Testis (tissue), 3 donors: ENCODE data around the gene CES4A. TPM values are rescaled to one million over a fixed set of nuclear protein-coding genes. Genes with fewer than 3 reads are reported as not detected.
A peak's percentile ranks its signal among the peaks of the same experiment; 100 is the strongest.

Experiments used
- DNase-seq: peaks from one replicate; pipeline ENCODE4 v3.0.0-alpha.2; 2019
- H3K27ac ChIP-seq, 2 donors: fragments of 200-600 bp; sonication (generic); one replicate each; pipeline ENCODE4 v1.5.1; 2019
- H3K27me3 ChIP-seq: fragments of 200-600 bp; sonication (generic); one replicate; pipeline ENCODE4 v1.5.1; 2019
- H3K36me3 ChIP-seq: fragments of 200-600 bp; sonication (generic); one replicate; pipeline ENCODE4 v1.5.1; 2017; ENCODE audit warnings: low read depth; ENCODE audit errors: missing control alignments
- H3K4me1 ChIP-seq: fragments of 200-600 bp; sonication (generic); one replicate; pipeline ENCODE4 v1.5.1; 2019
- H3K4me3 ChIP-seq, 2 donors: fragments of 200-600 bp; sonication (generic); one replicate each; pipeline ENCODE4 v1.5.1; 2017 to 2019
- H3K9me3 ChIP-seq: fragments of 200-600 bp; sonication (generic); one replicate; pipeline ENCODE4 v1.5.1; 2017
- POLR2A ChIP-seq: fragments of 450-650 bp; IDR thresholded peaks from one replicate; pipeline ENCODE4 v1.6.1; 2017; ENCODE audit warnings: antibody characterized with exemption, mild to moderate bottlenecking, moderate library complexity
- WGBS, 2 donors: methylation state at CpG; one replicate each; pipeline ENCODE4 v1.1.5; 2018; 5-methylcytosine and 5-hydroxymethylcytosine counted together
- intact Hi-C: fragments of 100-400 bp; cut with DNase I; formaldehyde crosslinking; loops from one replicate; pipeline ENCODE4 v1.15.1; 2023; ENCODE audit warnings: low total_unique reads
- polyA plus RNA-seq: library from polyadenylated mRNA; stranded (reverse); fragments of 350-450 nt; fragmentation: Illumina TruSeq; extraction: RNeasy Lipid Tissue Mini Kit (QIAGEN cat#74804); gene quantifications from one replicate; pipeline ENCODE4 v1.2.3, GENCODE V29; 2014; ENCODE audit warnings: low read depth, low replicate concordance; ENCODE audit not compliant: insufficient read depth
- total RNA-seq, 2 donors: library from RNA; depleted of rRNA; stranded (reverse); fragments of >200 nt; gene quantifications; one replicate each; pipeline ENCODE4 v1.2.3, GENCODE V29; 2016
- TF ChIP-seq, protein P1 (sequence below), 3 experiments: fragments of 450-650 bp in 2 of 3; fragments of 200-600 bp in 1 of 3; sonication (generic) in 1 of 3; IDR thresholded peaks; one replicate each; pipeline ENCODE4 v1.5.1; 2016 to 2019; ENCODE audit warnings: antibody characterized with exemption in 3 of 3, mild to moderate bottlenecking in 2 of 3, moderate library complexity in 1 of 3

Gene CES4A
- total and polyA plus RNA-seq, 3 donors from 2014 or later, result 12.2 to 25.0 (median 17.0) TPM

DNA sequence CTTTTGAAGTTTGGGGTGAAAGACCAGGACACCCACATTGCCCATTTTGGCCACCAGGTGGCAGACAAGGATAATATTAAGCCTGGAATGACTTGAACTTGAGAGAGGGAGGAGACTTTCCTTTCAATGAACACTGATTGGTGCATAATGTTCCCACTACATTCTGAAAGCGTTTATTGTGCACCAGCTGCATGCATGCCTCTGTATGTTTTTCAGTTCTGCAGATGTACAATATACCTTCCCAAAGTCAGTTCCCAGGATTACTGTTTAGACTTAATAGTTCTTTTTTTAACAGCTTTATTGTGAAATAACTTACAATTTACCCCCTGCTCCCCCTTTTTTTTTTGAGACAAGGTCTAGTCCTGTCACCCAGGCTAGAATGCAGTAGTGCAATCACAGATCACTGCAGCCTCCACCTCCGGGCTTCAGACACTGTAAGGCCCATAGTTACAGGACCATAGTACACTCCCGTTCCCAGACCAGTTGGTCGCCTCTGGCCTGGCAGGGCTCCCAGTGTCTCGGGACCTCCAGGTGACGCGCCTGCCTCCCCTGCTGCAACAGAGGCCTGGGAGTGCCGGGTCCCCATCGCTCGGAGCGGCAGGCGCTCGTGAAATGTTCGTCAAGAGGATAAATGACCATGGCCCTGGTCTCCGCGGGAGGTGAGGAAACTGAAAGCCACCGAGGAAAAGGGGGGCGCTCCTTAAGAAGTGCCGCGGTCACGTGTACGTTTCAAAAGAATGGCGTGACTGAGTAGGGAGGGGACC lies 40.9 kb upstream of the CES4A start:
- H3K4me3 ChIP-seq, result peak overlapping the region; percentile 31 to 56
- H3K9me3 ChIP-seq, result no peaks in the 10 kb centered on the region
- peaks cover 16% of the 10 kb centered on the region for H3K4me1 ChIP-seq
- intact Hi-C loops, result no loop called here
- WGBS, 2 donors, result 0 to 1% methylated on average over 22 to 23 of the region's 23 CpGs
- DNase-seq, result peak; percentile 93
- TF ChIP-seq POLR2A, result no peak
- TF ChIP-seq, protein P1, sequence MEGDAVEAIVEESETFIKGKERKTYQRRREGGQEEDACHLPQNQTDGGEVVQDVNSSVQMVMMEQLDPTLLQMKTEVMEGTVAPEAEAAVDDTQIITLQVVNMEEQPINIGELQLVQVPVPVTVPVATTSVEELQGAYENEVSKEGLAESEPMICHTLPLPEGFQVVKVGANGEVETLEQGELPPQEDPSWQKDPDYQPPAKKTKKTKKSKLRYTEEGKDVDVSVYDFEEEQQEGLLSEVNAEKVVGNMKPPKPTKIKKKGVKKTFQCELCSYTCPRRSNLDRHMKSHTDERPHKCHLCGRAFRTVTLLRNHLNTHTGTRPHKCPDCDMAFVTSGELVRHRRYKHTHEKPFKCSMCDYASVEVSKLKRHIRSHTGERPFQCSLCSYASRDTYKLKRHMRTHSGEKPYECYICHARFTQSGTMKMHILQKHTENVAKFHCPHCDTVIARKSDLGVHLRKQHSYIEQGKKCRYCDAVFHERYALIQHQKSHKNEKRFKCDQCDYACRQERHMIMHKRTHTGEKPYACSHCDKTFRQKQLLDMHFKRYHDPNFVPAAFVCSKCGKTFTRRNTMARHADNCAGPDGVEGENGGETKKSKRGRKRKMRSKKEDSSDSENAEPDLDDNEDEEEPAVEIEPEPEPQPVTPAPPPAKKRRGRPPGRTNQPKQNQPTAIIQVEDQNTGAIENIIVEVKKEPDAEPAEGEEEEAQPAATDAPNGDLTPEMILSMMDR (IDR thresholded peaks at IDR 0.05), result peak; percentile 87 to 94 (median 94)
- H3K27ac ChIP-seq, result no peak overlapping the region
- H3K27me3 ChIP-seq, result no peaks in the 10 kb centered on the region
- no peaks in the 10 kb centered on the region for H3K36me3 ChIP-seq

DNA sequence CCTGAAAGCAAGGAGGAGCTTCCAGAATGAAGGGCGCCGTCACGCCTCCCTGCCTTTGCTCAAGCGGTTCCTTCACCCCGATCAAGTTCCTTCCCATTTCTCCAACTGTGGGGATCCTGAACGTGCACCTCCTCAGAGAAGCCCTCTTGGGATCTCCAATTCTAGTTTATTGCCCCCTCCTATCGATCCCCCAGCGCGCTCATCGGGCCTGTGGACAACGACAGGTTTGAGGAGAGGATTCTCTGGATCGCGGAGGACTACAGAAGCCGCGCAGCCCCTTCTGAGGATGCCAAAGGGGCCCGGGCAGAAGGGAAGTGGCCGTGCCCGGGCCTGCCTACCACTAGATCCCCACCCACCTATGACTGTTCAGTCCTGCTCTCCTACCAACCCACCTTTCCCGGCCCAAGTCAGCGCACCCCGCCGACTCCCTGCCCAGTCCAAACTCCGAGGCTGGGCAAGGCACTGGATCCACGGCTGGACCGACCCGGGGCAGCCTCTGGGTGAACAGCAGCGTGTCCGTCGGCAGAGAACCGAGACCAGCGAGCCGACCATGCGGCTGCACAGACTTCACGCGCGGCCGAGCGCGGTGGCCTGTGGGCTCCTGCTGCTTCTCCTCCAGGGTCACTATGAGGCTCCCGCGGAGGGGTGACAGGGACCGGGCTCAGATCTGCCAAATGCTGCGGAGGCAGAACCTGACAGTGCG lies 40.1 kb upstream of the CES4A start:
- Histone ChIP-seq H3K27me3 (no peaks in the 10 kb centered on the region), H3K9me3 (no peaks in the 10 kb centered on the region), H3K4me3 (peak overlapping the region; percentile 31 to 56), H3K27ac (no peak overlapping the region), H3K36me3 (no peaks in the 10 kb centered on the region), H3K4me1 (peaks cover 16% of the 10 kb centered on the region)
- 0 to 1% methylated on average over 17 to 41 of the region's 44 CpGs for WGBS, 2 donors
- TF ChIP-seq, protein P1 (IDR thresholded peaks at IDR 0.05), result no peak
- no peak for TF ChIP-seq POLR2A
- peak; percentile 20 for DNase-seq
- intact Hi-C loops, result no loop called here

GRCh38 chr16:66948837-66949225 lies 39.6 kb upstream of the CES4A start:
- H3K36me3 ChIP-seq, result no peaks in the 10 kb centered on the region

GRCh38 chr16:66949472-66949871 lies 38.9 kb upstream of the CES4A start:
- 76 to 79% methylated on average over 5 to 6 of the region's 6 CpGs for WGBS, 2 donors
- Histone ChIP-seq H3K27ac (no peak overlapping the region), H3K27me3 (no peaks in the 10 kb centered on the region), H3K9me3 (no peaks in the 10 kb centered on the region), H3K4me3 (no peak overlapping the region), H3K4me1 (peaks cover 16% of the 10 kb centered on the region), H3K36me3 (no peaks in the 10 kb centered on the region)
- no peak for DNase-seq
- TF ChIP-seq, protein P1 (IDR thresholded peaks at IDR 0.05), result no peak
- TF ChIP-seq POLR2A, result no peak
- intact Hi-C loops, result no loop called here

More at GRCh38 chr16:66948837-66949225, 39.6 kb upstream of the CES4A start:
- no peak for DNase-seq
- Histone ChIP-seq H3K27ac (no peak overlapping the region), H3K4me3 (peak overlapping the region; percentile 31 to 56), H3K4me1 (peaks cover 16% of the 10 kb centered on the region), H3K27me3 (no peaks in the 10 kb centered on the region), H3K9me3 (no peaks in the 10 kb centered on the region)
- WGBS, 2 donors, result 6 to 8% methylated on average over 11 to 21 of the region's 21 CpGs
- TF ChIP-seq, protein P1 (IDR thresholded peaks at IDR 0.05), result no peak
- TF ChIP-seq POLR2A, result no peak
- intact Hi-C loops, result no loop called here
